ENCODE measurements around the gene DMRTB1. TPM values are rescaled to one million over a fixed set of nuclear protein-coding genes. Genes with fewer than 3 reads are reported as not detected.

DMRTB1 gene
- total RNA-seq, 1 experiment from 2014 or later, result not detected

GRCh38 chr1:53508056-53508990 is 49.1 kb downstream of the DMRTB1 start:
- ChIA-PET POLR2A (no interaction called here), RAD21 (ENCODE audit: low non-redundant PET in 1 of 2, low total read pairs in 2 of 2, uncharacterized antibody in 2 of 2, unreplicated experiment in 2 of 2) (no interaction called here), CTCF (no interaction called here)
- H3K9me3 ChIP-seq (ENCODE audit: control insufficient read depth in 1 of 2, insufficient read depth in 1 of 2, low read depth in 1 of 2, low read length in 2 of 2), result no peaks in the 10 kb centered on the region
- no TSS peak for BruUV-seq (replicated peaks)
- H2AFZ ChIP-seq (ENCODE audit: low read depth, low read length, poor library complexity, severe bottlenecking), result no peak overlapping the region
- TF ChIP-seq FOSL1 (IDR thresholded peaks at IDR 0.05; ENCODE audit: low read depth) (no peak), EZH2phosphoT487 (IDR thresholded peaks at IDR 0.05; ENCODE audit: borderline replicate concordance) (no peak), SRF (IDR thresholded peaks at IDR 0.05; ENCODE audit: low read depth) (no peak), ELF1 (IDR thresholded peaks at IDR 0.05; ENCODE audit: borderline replicate concordance, low read depth) (no peak), ZBTB33 (IDR thresholded peaks at IDR 0.05; ENCODE audit: extremely low read depth, insufficient replicate concordance, low read length) (no peak), ZNF274 (IDR thresholded peaks at IDR 0.05; ENCODE audit: low read depth, low read length) (no peak), SP1 (IDR thresholded peaks at IDR 0.05; ENCODE audit: low read depth) (no peak), EGR1 (IDR thresholded peaks at IDR 0.05; ENCODE audit: low read depth) (no peak), SIN3A (IDR thresholded peaks at IDR 0.05; ENCODE audit: low read depth) (no peak), EZH2 (IDR thresholded peaks at IDR 0.05) (no peak), POLR2AphosphoS5 (IDR thresholded peaks at IDR 0.05; ENCODE audit: low read depth, low read length) (no peak)
- H3K79me2 ChIP-seq (ENCODE audit: insufficient read depth, low read length), result no peaks in the 10 kb centered on the region
- no peaks in the 10 kb centered on the region for H3K9me2 ChIP-seq (ENCODE audit: insufficient read depth)
- no peaks in the 10 kb centered on the region for H3K36me3 ChIP-seq (ENCODE audit: control insufficient read depth in 1 of 2, insufficient read depth in 2 of 2, low read length in 2 of 2)
- peaks cover 0 to 7% of the 10 kb centered on the region in 2 experiments; a peak in 2 of 4 replicates for H3K4me1 ChIP-seq (ENCODE audit: control insufficient read depth in 1 of 2, insufficient read depth in 2 of 2, low read length in 2 of 2)
- no peak overlapping the region for H3K4me2 ChIP-seq (ENCODE audit: low read length)
- H3K9ac ChIP-seq (ENCODE audit: low read length), result no peak overlapping the region
- no peak overlapping the region for H3K4me3 ChIP-seq (replicated peaks in 1 of 2; ENCODE audit: low read depth in 1 of 2, low read length in 2 of 2)
- no peaks in the 10 kb centered on the region for H4K20me1 ChIP-seq (ENCODE audit: insufficient read depth)
- DNase-seq (ENCODE audit: low read depth, low spot score) (no peak), ATAC-seq (no peak)
- intact Hi-C loops (cut with micrococcal nuclease), result no loop called here
- H3K27ac ChIP-seq (ENCODE audit: low read depth, low read length), result no peak overlapping the region
- H3K27me3 ChIP-seq (ENCODE audit: insufficient read depth, low read length), result no peaks in the 10 kb centered on the region
